H1 (cell line): ENCODE results near the gene APOBEC2. TPM values are rescaled to one million over a fixed set of nuclear protein-coding genes. Genes with fewer than 3 reads are reported as not detected.

ENCODE experiments used
- EP300 ChIP-seq, 2 experiments: IDR thresholded peaks; 1 replicate in 1 of 2; 2 replicates in 1 of 2; pipeline ENCODE4 v1.6.1; 2011 to 2012; ENCODE audit warnings: low read depth in 2 of 2, low read length in 2 of 2, mild to moderate bottlenecking in 2 of 2, borderline replicate concordance in 1 of 2, inconsistent platforms in 1 of 2, moderate library complexity in 1 of 2
- KDM1A ChIP-seq: fragments of 200-600, 300-600 bp; sonication (generic); IDR thresholded peaks from 2 replicates; pipeline ENCODE4 v1.7.1; 2016; ENCODE audit warnings: mild to moderate bottlenecking, low read length, borderline replicate concordance
- NRF1 ChIP-seq: IDR thresholded peaks from 2 replicates; pipeline ENCODE4 v1.6.1; 2011; ENCODE audit warnings: mild to moderate bottlenecking, low read depth, low read length, improper control_type of control experiment
- POU5F1 ChIP-seq: IDR thresholded peaks from 2 replicates; pipeline ENCODE4 v1.6.1; 2011; ENCODE audit warnings: low read depth, mild to moderate bottlenecking, low read length, moderate library complexity
- SP1 ChIP-seq: IDR thresholded peaks from 2 replicates; pipeline ENCODE4 v1.6.1; 2011; ENCODE audit warnings: low read depth, low read length
- YY1 ChIP-seq: IDR thresholded peaks from 2 replicates; pipeline ENCODE4 v1.6.1; 2011; ENCODE audit warnings: low read depth, mild to moderate bottlenecking, low read length
- polyA plus RNA-seq, 7 experiments: library from polyadenylated mRNA; depleted of rRNA in 3 of 7; stranded (reverse) in 5 of 7; unstranded in 2 of 7; fragments of >200 nt in 5 of 7; fragments of 200-250 nt in 2 of 7; gene quantifications; 1 replicate in 5 of 7; 2 replicates in 1 of 7; 4 replicates in 1 of 7; pipeline versions ENCODE4 v1.2.1 to v1.2.3, GENCODE V29; 2011 to 2013; ENCODE audit warnings: missing spikeins in 2 of 7, mixed read lengths in 2 of 7
- total RNA-seq: library from RNA; stranded (reverse); fragmentation: NEBNext Ultra II Directional; extraction: Animal tissue kit (Norgen Biotek cat#: 25700); gene quantifications from 2 replicates; pipeline ENCODE4 v1.2.1, GENCODE V29; 2021

APOBEC2 gene
- total and polyA plus RNA-seq, 2 of the 8 experiments (the other 6 are each of a cell fraction or from before 2014, with no cell fraction given), result not detected

- TF ChIP-seq EP300 (IDR thresholded peaks at IDR 0.05; ENCODE audit: borderline replicate concordance in 1 of 2, low read depth in 2 of 2, low read length in 2 of 2), result no peak
- TF ChIP-seq SP1, result no peak
- TF ChIP-seq YY1, result no peak
- no peak for TF ChIP-seq NRF1
- no peak for TF ChIP-seq KDM1A
- no peak for TF ChIP-seq POU5F1
Measured at GRCh38 chr6:41047306-41047705, 5.7 kb upstream of the APOBEC2 start (continued).
